Measurements from ENCODE around the gene STAP1.

Gene STAP1

GRCh38 chr4:67581913-67582312, 23.4 kb downstream of the STAP1 start:
- H3K4me3 ChIP-seq (replicated peaks; ENCODE audit: low read depth, low read length): no peak overlapping the region
- TF ChIP-seq, protein P1, sequence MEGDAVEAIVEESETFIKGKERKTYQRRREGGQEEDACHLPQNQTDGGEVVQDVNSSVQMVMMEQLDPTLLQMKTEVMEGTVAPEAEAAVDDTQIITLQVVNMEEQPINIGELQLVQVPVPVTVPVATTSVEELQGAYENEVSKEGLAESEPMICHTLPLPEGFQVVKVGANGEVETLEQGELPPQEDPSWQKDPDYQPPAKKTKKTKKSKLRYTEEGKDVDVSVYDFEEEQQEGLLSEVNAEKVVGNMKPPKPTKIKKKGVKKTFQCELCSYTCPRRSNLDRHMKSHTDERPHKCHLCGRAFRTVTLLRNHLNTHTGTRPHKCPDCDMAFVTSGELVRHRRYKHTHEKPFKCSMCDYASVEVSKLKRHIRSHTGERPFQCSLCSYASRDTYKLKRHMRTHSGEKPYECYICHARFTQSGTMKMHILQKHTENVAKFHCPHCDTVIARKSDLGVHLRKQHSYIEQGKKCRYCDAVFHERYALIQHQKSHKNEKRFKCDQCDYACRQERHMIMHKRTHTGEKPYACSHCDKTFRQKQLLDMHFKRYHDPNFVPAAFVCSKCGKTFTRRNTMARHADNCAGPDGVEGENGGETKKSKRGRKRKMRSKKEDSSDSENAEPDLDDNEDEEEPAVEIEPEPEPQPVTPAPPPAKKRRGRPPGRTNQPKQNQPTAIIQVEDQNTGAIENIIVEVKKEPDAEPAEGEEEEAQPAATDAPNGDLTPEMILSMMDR (IDR thresholded peaks at IDR 0.05; ENCODE audit: low read depth, low read length, missing control alignments): no peak
- no peak for DNase-seq (ENCODE audit: extremely low read depth, low read depth)

DNA sequence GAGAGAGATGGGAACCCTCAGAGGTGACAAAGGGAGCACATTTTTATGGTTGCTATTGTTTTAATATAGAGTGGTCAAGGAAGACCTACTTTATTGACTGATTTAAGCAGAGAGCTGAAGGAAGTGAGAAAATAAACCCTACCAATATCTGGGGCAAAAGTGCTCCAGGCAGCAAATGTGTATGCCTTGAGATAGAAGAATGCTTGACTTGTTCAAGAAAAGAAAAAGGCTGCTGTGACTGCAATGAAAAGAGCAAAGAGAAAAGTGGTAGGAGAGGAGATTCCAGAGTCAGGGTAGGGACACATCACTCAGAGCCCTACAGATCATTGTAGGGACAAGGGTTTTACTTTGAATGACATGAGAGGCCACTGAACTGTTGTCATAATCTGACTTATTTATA, 26.0 kb downstream of the STAP1 start:
- TF ChIP-seq, protein P1 (IDR thresholded peaks at IDR 0.05; ENCODE audit: low read depth, low read length, missing control alignments): no peak
- DNase-seq (ENCODE audit: extremely low read depth, low read depth): no peak
- no peak overlapping the region for H3K4me3 ChIP-seq (replicated peaks; ENCODE audit: low read depth, low read length)

DNA sequence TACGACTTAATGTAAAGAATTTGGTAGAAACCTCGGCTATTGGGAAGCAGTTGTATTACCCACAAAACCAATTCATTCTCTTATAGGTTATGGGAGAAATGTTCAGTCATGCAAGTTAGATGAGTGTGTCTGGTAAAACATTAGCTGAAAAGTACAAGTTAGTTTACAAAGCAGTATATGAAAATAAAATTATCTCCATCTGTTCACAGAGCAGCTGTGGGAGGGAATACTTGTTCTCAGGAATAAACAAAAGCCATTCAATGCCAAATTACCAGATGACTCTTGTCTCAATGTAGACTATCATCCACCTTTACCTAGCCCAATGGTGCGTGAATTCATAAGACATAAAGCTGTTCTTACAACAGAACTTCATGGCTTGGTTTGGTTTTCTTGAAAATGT, 28.6 kb downstream of the STAP1 start:
- TF ChIP-seq, protein P1 (IDR thresholded peaks at IDR 0.05; ENCODE audit: low read depth, low read length, missing control alignments): no peak
- DNase-seq (ENCODE audit: extremely low read depth, low read depth): no peak
- no peak overlapping the region for H3K4me3 ChIP-seq (replicated peaks; ENCODE audit: low read depth, low read length)

GRCh38 chr4:67593741-67594175, 35.2 kb downstream of the STAP1 start:
- no peak overlapping the region for H3K4me3 ChIP-seq (replicated peaks; ENCODE audit: low read depth, low read length)
- DNase-seq (ENCODE audit: extremely low read depth, low read depth): no peak
- TF ChIP-seq, protein P1 (IDR thresholded peaks at IDR 0.05; ENCODE audit: low read depth, low read length, missing control alignments): no peak

DNA sequence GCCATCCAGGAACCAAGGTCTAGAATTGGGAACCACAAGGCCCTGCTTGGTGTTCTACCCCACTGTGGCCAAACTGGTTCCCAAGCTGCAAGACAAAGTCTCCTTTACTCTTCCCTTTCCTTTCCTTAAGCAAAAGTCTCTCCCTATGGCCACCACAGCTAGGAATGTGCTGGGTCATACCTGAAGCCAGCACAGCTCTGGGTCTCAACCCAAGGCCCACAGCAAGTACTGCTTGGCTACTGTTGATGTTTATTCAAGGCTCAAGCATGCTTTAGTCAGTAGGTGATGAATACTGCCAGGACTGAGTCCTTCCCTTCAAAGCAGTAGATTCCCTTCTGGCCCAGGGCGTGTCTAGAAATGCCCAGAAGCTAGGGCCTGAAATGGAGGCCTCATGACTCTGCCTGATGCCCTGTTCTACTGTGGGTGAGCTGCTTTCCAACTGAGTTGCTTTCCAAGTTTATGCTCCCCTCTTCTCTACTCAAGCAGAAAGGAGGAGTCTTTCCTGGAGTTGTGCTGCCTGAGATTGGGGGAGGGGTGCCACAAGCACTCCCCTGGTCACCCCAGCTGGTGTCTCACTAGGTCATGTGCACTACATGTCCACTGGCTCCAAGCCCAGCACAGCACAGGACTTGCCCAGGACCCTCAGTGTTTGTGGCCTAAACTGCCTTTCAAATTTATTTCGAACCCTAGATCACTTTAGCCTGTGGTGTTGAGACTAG, 44.9 kb downstream of the STAP1 start:
- no peak for DNase-seq (ENCODE audit: extremely low read depth, low read depth)
- no peak overlapping the region for H3K4me3 ChIP-seq (replicated peaks; ENCODE audit: low read depth, low read length)
- TF ChIP-seq, protein P1 (IDR thresholded peaks at IDR 0.05; ENCODE audit: low read depth, low read length, missing control alignments): no peak

DNA sequence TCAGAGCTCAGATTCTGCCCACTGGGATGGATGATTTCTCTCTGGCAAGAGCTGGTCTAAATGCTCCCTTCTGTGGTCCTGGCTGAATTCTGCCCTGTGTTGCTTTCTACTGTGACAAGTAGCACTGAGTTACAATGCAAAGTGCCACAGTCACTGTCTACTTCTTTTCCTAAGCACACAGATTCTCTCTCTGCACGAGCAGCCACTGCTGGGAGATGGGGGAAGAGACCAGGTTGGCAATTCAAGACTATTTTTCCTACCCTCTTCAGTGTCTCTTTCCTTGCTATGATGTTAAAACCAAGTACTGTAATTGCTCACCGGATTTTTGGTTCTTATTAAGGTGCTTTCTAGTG, 45.5 kb downstream of the STAP1 start:
- H3K4me3 ChIP-seq (replicated peaks; ENCODE audit: low read depth, low read length): no peak overlapping the region
- TF ChIP-seq, protein P1 (IDR thresholded peaks at IDR 0.05; ENCODE audit: low read depth, low read length, missing control alignments): no peak
- no peak for DNase-seq (ENCODE audit: extremely low read depth, low read depth)

DNA sequence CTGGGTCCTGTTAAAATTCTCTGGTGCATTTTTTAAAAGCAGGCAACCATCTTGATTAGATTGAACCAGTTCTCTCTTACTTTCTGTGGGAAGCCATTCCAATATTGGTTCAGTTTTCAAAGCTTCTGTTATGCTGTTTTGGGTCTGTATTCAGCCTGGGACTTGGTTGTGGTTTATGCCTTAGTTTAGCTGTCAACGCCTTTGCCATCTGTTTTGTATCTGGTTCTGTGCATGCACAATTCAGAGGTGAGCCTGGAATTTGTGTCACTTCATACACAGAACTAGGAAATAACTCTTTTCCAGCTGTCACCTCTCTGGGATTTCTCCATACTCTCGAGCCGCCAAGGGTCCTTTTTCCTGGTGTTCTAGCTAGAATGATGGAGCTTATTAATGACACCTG, 46.2 kb downstream of the STAP1 start:
- DNase-seq (ENCODE audit: extremely low read depth, low read depth): no peak
- TF ChIP-seq, protein P1 (IDR thresholded peaks at IDR 0.05; ENCODE audit: low read depth, low read length, missing control alignments): no peak
- H3K4me3 ChIP-seq (replicated peaks; ENCODE audit: low read depth, low read length): no peak overlapping the region

Measured in HFF-Myc (cell line).